Measurements from ENCODE around the gene CBS.

GRCh38 chr21:43027846-43028731 is 47.5 kb downstream of the CBS start:
- no peak for TF ChIP-seq POLR2A (IDR thresholded peaks at IDR 0.05)
- TF ChIP-seq CTCF (IDR thresholded peaks at IDR 0.05), result no peak
- TF ChIP-seq POLR2AphosphoS5 (IDR thresholded peaks at IDR 0.05), result no peak

Data from stomach (tissue), 4 donors.